HG03060 (cell line): ENCODE results near the gene BCKDHA.
"Not testable (repeated sequence)": the region's sequence is repeated elsewhere in the genome, so short reads cannot be mapped to it uniquely, and the experiment has no call there.

Source experiments
- ATAC-seq: cut with Tn5 transposase; IDR thresholded peaks from one replicate; pipeline ENCODE4 v1.9.1; 2021; ENCODE audit warnings: low read depth, moderate number of reproducible peaks; ENCODE audit not compliant: unreplicated experiment

Gene BCKDHA

DNA sequence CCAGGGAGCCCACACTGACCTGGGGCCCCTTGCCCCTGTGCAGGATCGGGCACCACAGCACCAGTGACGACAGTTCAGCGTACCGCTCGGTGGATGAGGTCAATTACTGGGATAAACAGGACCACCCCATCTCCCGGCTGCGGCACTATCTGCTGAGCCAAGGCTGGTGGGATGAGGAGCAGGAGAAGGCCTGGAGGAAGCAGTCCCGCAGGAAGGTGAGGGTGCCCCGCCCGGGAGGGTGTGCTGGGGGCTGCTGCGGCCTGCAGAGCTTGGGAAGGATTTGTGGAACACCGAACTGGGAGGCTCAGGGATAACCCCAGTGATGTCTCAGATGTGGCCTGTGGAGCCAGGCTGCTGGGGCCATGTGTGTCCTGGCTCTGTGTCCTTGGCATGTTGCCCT lies 25.3 kb downstream of the BCKDHA start:
- no peak for ATAC-seq

DNA sequence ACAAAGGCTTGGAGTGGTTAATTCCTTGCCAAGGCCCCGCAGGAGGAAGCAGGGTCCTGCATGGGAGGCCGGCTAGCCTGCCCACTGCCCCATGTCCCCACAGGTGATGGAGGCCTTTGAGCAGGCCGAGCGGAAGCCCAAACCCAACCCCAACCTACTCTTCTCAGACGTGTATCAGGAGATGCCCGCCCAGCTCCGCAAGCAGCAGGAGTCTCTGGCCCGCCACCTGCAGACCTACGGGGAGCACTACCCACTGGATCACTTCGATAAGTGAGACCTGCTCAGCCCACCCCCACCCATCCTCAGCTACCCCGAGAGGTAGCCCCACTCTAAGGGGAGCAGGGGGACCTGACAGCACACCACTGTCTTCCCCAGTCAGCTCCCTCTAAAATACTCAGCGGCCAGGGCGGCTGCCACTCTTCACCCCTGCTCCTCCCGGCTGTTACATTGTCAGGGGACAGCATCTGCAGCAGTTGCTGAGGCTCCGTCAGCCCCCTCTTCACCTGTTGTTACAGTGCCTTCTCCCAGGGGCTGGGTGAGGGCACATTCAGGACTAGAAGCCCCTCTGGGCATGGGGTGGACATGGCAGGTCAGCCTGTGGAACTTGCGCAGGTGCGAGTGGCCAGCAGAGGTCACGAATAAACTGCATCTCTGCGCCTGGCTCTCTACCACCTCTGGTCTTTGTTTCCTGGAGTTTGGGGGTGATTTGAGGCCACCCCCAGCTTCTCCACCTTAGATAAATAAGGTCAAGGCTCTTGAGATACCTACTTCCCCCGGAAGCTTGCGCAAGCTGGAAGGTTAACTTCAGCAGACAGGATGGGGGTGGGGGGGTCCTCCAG lies 26.9 kb downstream of the BCKDHA start:
- ATAC-seq = no peak

DNA sequence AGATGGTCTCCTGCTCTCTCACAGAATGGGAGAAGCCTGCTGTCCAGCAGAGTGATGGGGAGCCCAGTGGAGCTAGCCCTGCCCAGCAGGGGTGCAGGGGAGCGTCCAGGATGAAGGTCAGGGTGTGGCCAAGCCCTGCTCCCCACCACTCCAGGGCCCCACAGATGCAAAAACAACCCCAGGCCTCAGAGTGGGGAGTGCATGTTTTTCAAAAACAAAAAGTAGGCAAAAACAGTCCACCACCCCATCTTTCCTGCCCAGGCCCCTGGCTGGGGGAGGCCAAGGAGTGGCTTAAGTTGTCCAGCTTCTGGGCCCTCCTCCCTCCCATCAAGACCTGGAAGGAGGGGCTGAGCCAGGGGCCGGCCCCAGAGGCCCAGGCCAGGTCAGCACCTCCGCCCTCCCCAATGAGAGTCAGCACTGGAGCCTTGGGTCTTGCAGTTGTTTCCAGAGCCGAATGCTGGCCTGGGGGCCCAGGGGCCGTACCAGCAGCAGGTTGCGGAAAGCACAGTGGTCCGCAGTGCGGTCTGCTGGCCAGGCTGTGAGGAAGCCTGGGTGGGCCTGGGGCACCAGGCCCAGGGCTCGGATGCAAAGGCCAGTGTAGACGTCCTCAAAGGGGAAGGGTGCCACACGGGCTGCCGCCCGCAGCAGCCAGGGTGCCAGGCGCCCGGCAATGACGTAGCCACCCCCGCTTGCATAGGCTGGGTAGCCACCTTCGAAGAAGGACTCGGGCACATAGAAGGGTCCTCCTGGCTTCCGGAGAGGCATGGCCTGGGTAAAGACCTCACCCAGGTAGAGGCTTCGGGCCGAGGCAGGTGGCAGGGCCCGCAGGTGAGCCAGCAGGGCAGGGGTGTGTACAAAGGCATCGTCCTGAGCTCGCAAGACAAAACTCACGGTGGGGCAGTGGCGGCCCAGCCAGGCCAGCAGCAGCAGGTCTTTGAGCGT lies 27.8 kb downstream of the BCKDHA start:
- ATAC-seq = no peak

GRCh38 chr19:41426116-41426841 lies 28.7 kb downstream of the BCKDHA start:
- no peak for ATAC-seq

GRCh38 chr19:41426952-41427646 lies 29.5 kb downstream of the BCKDHA start, which contains the start of gene B3GNT8:
Gene B3GNT8, minus strand, starts transcription at chr19:41427374. Its CDS starts 596 bp downstream, at chr19:41426778.
- ATAC-seq = no peak

DNA sequence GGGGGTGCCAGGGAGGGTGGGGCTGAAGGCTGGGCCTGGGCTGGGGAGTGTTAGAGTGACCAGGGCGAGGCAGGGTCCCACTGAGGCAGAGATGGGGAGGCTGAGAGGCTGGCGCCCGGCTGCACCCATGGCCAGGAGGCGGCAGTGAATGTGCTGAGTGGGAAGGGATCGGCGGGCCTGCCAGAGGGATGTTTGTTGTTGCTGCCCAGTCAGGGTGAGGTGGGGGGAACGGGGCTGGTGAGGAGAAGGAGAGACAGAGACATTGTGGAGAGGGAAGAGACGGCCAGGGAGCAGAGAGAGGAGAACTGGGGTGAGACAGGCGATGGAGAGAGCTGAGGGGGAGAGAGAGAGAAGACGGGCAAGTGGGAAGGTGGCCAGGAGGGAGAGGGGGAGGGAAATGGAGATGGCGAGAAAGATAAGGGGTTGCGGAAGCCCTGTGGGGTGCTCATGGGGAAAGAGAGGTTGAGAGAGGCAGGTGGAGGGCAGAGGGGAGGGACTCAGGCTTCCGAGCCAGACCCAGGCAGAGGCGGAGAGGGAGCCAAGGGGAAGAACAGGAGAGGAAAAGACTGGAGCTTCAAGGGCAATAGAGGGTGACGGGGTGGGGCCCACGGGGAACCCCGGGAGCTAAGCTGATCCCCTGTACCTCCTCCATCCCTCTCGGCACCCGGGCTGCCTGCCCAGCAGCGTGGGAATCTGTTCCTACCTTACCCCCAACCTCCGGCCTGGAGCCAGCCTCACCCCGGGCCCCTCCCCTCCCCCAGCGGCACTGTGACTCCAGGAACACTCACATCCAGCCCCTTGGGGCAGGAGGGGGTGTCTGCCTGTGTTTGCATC lies 30.2 kb downstream of the BCKDHA start:
- no peak for ATAC-seq

DNA sequence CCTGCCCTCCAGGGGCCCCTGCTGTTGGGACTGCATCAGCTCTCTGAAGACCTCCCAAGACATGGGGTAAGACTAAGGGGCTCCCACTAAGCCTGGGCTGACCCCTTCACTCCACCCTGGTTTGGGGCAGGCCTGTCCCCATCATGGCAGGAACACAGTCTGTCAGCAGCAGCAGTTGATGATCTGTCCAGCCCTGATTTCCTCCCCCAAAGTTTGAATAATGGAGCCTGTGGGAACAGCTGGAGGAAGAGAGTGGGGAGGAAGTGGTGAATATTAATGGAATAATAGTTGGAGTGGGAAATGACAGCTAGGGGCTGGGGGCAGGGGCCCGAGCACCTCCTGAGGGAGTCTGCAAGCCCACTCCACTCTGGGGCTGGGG lies 30.9 kb downstream of the BCKDHA start:
- ATAC-seq = no peak

- no peak for ATAC-seq
Measured at GRCh38 chr19:41430922-41431321, 33.3 kb downstream of the BCKDHA start.

DNA sequence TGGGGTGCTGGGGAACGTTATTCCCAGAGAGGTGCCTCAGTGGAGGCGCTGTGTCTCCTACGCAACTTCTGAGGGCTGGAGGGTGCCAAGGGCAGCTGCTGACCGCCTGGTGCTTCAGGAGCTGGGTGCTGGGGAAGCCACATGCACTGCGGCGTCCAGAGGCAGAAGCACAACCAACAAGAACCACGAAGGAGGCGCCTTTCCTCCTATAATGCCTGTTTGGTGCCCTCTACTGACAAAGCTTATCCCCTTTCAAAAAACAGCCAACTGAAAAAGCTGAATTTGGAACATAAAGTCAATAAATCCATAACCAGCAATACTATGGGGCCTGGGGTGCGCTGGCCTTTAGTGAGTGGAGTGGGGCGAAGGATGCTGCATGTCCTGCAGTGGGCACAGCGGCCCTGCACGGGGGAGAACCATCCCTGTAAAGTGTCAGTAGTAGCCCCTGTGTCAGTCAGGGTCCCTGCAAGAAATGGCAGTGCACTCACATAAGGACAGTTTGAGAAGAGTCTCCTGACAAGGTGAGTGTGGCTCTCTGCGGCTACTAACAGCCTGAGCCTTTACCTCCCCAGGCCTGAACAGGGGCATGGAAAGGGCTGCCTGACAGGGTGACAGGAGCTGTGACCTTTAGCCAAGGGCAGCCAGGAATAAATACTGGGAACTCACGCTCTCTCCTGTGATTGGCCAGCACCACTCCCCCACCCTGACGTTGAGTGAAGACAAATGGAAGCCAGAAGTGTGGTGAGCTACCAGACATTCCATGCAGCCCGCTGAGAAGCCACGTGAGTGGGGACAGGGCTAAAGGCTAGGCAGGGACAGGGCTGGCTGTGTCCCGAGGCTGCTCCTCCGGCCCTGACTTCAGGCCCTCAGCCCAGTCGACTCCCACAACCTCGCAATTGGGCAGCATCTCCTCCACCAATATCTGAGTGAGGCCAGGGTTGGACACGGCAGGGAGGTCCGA lies 34.1 kb downstream of the BCKDHA start:
- no peak for ATAC-seq

DNA sequence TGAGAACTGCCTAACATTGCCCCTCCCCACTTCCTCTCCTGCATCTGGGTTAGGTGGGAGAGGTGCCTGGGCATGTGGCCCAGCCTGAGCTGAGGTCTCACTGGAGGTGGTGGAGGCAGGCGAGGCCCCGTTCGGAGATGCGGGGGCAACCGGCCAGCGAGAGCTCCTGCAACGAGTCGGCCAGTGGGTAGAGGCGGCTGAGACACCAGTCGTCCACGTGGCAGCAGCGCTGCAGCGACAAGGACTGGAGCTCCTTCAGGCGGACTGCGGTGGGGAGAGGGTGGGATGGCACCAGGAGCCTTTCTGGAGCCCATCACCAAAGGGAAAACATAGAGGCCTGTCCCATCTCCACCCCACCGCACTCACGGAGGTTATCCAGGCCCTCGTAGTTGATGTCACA lies 35.6 kb downstream of the BCKDHA start:
- ATAC-seq = no peak

DNA sequence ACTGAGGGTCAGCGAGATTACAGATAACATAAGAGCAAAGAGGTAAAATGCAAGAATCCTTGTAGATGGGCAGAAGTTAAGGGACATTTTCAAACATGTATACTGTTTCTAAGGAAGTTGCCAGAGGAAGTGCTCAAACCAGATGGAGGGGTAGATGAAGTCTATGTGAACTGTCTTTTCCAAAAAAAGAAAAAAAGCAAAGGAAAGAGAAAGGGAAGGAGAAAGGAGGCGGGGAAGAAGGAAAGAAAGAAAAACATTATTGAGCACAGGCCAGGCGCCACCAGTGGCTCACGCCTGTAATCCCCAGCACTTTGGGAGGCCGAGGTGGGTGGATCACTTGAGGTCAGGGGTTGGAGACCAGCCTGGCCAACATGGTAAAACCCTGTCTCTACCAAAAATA lies 36.8 kb downstream of the BCKDHA start:
- no peak for ATAC-seq

GRCh38 chr19:41435376-41435775 lies 37.8 kb downstream of the BCKDHA start:
- ATAC-seq = not testable (repeated sequence)

DNA sequence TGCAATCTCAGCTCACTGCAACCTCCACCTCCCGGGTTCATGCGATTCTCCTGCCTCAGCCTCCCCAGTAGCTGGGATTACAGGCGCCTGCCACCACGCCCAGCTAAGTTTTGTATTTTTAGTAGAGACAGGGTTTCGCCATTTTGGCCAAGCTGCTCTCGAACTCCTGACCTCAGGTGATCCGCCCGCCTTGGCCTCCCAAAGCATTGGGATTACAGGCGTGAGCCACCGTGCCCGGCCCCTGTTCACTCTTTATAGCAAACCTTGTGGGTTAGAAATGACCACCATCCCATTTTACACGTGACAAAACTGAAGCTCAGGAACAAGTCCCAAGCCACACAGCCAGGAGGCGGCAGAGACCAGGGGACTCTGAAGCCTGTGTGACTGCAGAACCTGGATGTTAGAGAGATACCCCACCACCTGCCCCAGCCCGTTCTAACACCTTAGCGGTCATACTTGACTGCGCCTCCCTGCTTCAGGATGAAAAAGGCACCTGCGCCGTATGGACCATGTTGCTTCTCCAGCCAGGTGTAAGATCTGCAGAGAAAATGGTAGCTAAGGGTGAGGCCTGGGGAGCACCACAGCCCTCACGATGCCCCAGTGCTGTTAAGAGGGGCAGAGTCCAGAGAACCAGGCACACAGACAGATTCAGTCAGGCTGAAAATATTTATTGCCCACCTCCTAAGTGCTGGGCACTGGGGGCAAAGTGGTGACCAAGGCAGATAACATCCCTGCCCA lies 38.5 kb downstream of the BCKDHA start:
- ATAC-seq = no peak

- ATAC-seq = no peak
Measured at GRCh38 chr19:41436674-41436951, 39.0 kb downstream of the BCKDHA start.

- no peak for ATAC-seq
Measured at GRCh38 chr19:41437944-41438574, 40.4 kb downstream of the BCKDHA start.

DNA sequence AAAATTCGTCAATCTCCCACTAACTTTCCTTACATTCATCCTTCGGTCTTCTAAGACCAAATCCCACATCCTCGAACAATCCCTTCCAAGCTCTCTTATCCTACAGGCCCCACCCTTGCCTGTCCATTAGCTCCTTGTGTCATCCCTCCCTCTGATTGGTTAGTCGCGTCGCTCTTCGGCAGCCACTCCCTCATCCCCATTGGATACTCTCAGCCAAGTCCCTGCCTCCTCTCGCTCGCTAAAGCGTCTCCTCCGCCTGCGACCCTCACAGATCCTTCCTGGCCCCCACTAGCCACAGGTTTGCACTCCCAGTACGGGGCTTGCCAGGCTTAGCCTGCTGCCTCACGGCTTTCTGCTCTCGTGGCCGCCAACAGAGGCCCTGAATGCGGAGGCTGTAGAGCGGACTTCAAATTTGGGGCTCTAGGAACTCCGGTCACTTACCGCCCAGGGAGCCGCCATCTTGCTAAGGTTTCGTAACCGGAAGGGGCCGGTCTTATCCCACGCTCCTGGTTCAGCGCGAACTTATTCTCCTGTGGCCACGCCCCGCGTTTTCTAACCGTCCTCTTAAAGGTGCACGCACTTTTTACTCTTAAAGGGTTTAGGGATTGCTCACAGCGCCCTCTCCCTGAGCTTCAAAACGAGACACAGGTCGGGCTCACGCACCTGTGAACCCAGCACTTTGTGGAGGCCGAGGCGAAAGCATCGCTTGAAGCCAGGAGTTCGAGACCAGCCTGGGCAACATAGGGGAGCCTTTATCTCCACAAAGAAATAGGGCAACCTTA lies 42.0 kb downstream of the BCKDHA start, which contains the start of gene DMAC2:
TSS of gene DMAC2 (minus strand) at position 472 of the 782 bp plus-strand sequence. CDS start at position 459, 13 bp downstream.
- ATAC-seq = peak; percentile 83
